ENCODE measurements around the gene UVSSA. TPM values are rescaled to one million over a fixed set of nuclear protein-coding genes. Genes with fewer than 3 reads are reported as not detected.

UVSSA gene
- polyA plus RNA-seq, 1 of the 3 experiments (the other 2 are of a cell fraction): 14.9 TPM

- CTCF ChIA-PET: interaction anchor here (1.0 to 1.5 kb wide), 3 partner anchors 13 to 39 kb away, joined by 3 read pairs; no protein-coding TSS in a partner anchor
- Histone ChIP-seq H3K27ac (ENCODE audit: low read depth in 2 of 2, low read length in 1 of 2) (no peak overlapping the region), H2AFZ (ENCODE audit: low read depth) (no peak overlapping the region), H3K4me1 (ENCODE audit: control insufficient read depth in 1 of 2, insufficient read depth in 2 of 2, low read depth in 1 of 2, low read length in 1 of 2) (peaks cover 0 to 3% of the 10 kb centered on the region in 2 experiments; a peak in 1 of 4 replicates), H3K4me2 (no peak overlapping the region), H4K20me1 (ENCODE audit: insufficient read depth) (peaks cover 7% of the 10 kb centered on the region), H3F3A (replicated peaks; ENCODE audit: insufficient read depth) (peaks cover 18% of the 10 kb centered on the region), H3K27me3 (ENCODE audit: insufficient read depth) (no peaks in the 10 kb centered on the region), H3K9ac (no peak overlapping the region), H3K9me3 (no peaks in the 10 kb centered on the region), H3K4me3 (ENCODE audit: low read depth in 2 of 2, low read length in 1 of 2) (no peak overlapping the region), H3K9me2 (no peaks in the 10 kb centered on the region), H3K36me3 (replicated peaks in 1 of 2; ENCODE audit: control insufficient read depth in 1 of 2, insufficient read depth in 2 of 2, low read length in 1 of 2) (peaks cover 8 to 39% of the 10 kb centered on the region in 2 experiments), H3K79me2 (ENCODE audit: insufficient read depth) (peaks cover 49% of the 10 kb centered on the region)
- TF ChIP-seq SMC3 (IDR thresholded peaks at IDR 0.05; ENCODE audit: low read depth, low read length) (no peak), NFIC (IDR thresholded peaks at IDR 0.05; ENCODE audit: borderline replicate concordance) (no peak), ZBTB33 (IDR thresholded peaks at IDR 0.05; ENCODE audit: borderline replicate concordance, low read depth) (no peak), REST (IDR thresholded peaks at IDR 0.05; ENCODE audit: low read depth, low read length) (no peak), MXI1 (IDR thresholded peaks at IDR 0.05; ENCODE audit: low read depth, low read length) (no peak), JUND (IDR thresholded peaks at IDR 0.05) (no peak), TCF12 (IDR thresholded peaks at IDR 0.05) (no peak)
- POLR2A ChIA-PET: no interaction called here
- 92% methylated on average over 16 of the region's 51 CpGs for WGBS (ENCODE audit: low lambda C conversion rate)
- no peak for DNase-seq
Measured at GRCh38 chr4:1328267-1329155, 18.5 kb upstream of the UVSSA start.

All from SK-N-SH (cell line).